ENCODE data around the gene KAT8. TPM values are rescaled to one million over a fixed set of nuclear protein-coding genes. Genes with fewer than 3 reads are reported as not detected.

KAT8 gene
- total RNA-seq, 4 donors from 2014 or later = 63.0 to 101 (median 77.8) TPM

- Histone ChIP-seq H3K36me3 (no peaks in the 10 kb centered on the region), H3K27ac (no peak overlapping the region), H3K27me3 (no peaks in the 10 kb centered on the region), H3K4me3 (no peak overlapping the region), H3K4me1 (no peaks in the 10 kb centered on the region), H3K9me3 (no peaks in the 10 kb centered on the region)
- no peak for TF ChIP-seq CTCF (IDR thresholded peaks at IDR 0.05)
- TF ChIP-seq POLR2A (IDR thresholded peaks at IDR 0.05) = no peak
- intact Hi-C loops (cut with DNase I; ENCODE audit: low total_unique reads) = no loop called here
- DNase-seq = no peak
These were observed 39.7 kb upstream of the KAT8 start for GRCh38 chr16:31077592-31078396.

GRCh38 chr16:31078597-31079341 is 38.7 kb upstream of the KAT8 start:
- Histone ChIP-seq H3K9me3 (no peaks in the 10 kb centered on the region), H3K4me1 (no peaks in the 10 kb centered on the region), H3K27ac (no peak overlapping the region), H3K4me3 (no peak overlapping the region), H3K36me3 (no peaks in the 10 kb centered on the region), H3K27me3 (no peaks in the 10 kb centered on the region)
- intact Hi-C loops (cut with DNase I; ENCODE audit: low total_unique reads) = no loop called here
- TF ChIP-seq POLR2A (IDR thresholded peaks at IDR 0.05) = no peak
- TF ChIP-seq CTCF (IDR thresholded peaks at IDR 0.05) = no peak
- no peak for DNase-seq

GRCh38 chr16:31079342-31079944 is 38.0 kb upstream of the KAT8 start:
- intact Hi-C loops (cut with DNase I; ENCODE audit: low total_unique reads) = no loop called here
- TF ChIP-seq CTCF (IDR thresholded peaks at IDR 0.05) = no peak
- no peak for TF ChIP-seq POLR2A (IDR thresholded peaks at IDR 0.05)

GRCh38 chr16:31080035-31080629 is 37.3 kb upstream of the KAT8 start:
- TF ChIP-seq CTCF (IDR thresholded peaks at IDR 0.05) (no peak), POLR2A (IDR thresholded peaks at IDR 0.05) (no peak)
- no peak for DNase-seq
- no peak overlapping the region for H3K27ac ChIP-seq
- no peaks in the 10 kb centered on the region for H3K4me1 ChIP-seq
- H3K4me3 ChIP-seq = no peak overlapping the region
- H3K27me3 ChIP-seq = no peaks in the 10 kb centered on the region
- H3K36me3 ChIP-seq = no peaks in the 10 kb centered on the region
- H3K9me3 ChIP-seq = no peaks in the 10 kb centered on the region
- intact Hi-C loops (cut with DNase I; ENCODE audit: low total_unique reads) = no loop called here

More at GRCh38 chr16:31079342-31079944, 38.0 kb upstream of the KAT8 start:
- Histone ChIP-seq H3K36me3 (no peaks in the 10 kb centered on the region), H3K4me3 (no peak overlapping the region), H3K4me1 (no peaks in the 10 kb centered on the region), H3K27me3 (no peaks in the 10 kb centered on the region), H3K9me3 (no peaks in the 10 kb centered on the region), H3K27ac (no peak overlapping the region)
- DNase-seq = no peak

Measured in uterus (tissue), 4 donors.